ENCODE results near the gene TRAF3IP3. TPM values are rescaled to one million over a fixed set of nuclear protein-coding genes. Genes with fewer than 3 reads are reported as not detected.

The TRAF3IP3 gene
- total RNA-seq, 1 donor from 2014 or later: not detected

- H3K4me1 ChIP-seq: no peaks in the 10 kb centered on the region
- no peak overlapping the region for H3K27ac ChIP-seq
- H3K27me3 Mint-ChIP-seq (ENCODE audit: insufficient read depth, low read depth): peaks cover 5% of the 10 kb centered on the region
- H3K79me2 ChIP-seq (ENCODE audit: low read depth): no peaks in the 10 kb centered on the region
- H3K36me3 ChIP-seq: no peaks in the 10 kb centered on the region
- no peak for DNase-seq (ENCODE audit: low spot score)
- H3K27me3 ChIP-seq: peaks cover 16% of the 10 kb centered on the region
- no peaks in the 10 kb centered on the region for H4K20me1 ChIP-seq (ENCODE audit: low read depth)
- no peak overlapping the region for H3K4me3 Mint-ChIP-seq
- no peaks in the 10 kb centered on the region for H3K4me1 Mint-ChIP-seq
- no peak overlapping the region for H3K9ac ChIP-seq
- TF ChIP-seq EZH2phosphoT487 (IDR thresholded peaks at IDR 0.05) (no peak), CTCF (IDR thresholded peaks at IDR 0.05) (no peak), EZH2 (IDR thresholded peaks at IDR 0.05) (no peak)
- no peak overlapping the region for H2AFZ ChIP-seq (replicated peaks)
- no peaks in the 10 kb centered on the region for H3K9me3 Mint-ChIP-seq
- no peak overlapping the region for H3K4me3 ChIP-seq
- H3K9me3 ChIP-seq (ENCODE audit: low read depth): no peaks in the 10 kb centered on the region
- no peak overlapping the region for H3K4me2 ChIP-seq
- no peaks in the 10 kb centered on the region for H3K36me3 Mint-ChIP-seq
- no peaks in the 10 kb centered on the region for H3F3A ChIP-seq (ENCODE audit: low read depth)
- H3K27ac Mint-ChIP-seq: no peak overlapping the region
Observed at GRCh38 chr1:209727785-209728184, 28.1 kb upstream of the TRAF3IP3 start.

- H3K4me3 ChIP-seq: no peak overlapping the region
- H2AFZ ChIP-seq (replicated peaks): no peak overlapping the region
- H3K27me3 Mint-ChIP-seq (ENCODE audit: insufficient read depth, low read depth): peaks cover 5% of the 10 kb centered on the region
- no peak overlapping the region for H3K27ac Mint-ChIP-seq
- H3K4me1 Mint-ChIP-seq: no peaks in the 10 kb centered on the region
- H3K9ac ChIP-seq: no peak overlapping the region
- DNase-seq (ENCODE audit: low spot score): no peak
- no peaks in the 10 kb centered on the region for H3F3A ChIP-seq (ENCODE audit: low read depth)
- no peaks in the 10 kb centered on the region for H3K36me3 Mint-ChIP-seq
- H3K9me3 ChIP-seq (ENCODE audit: low read depth): no peaks in the 10 kb centered on the region
- H3K36me3 ChIP-seq: no peaks in the 10 kb centered on the region
- H3K27me3 ChIP-seq: peaks cover 16% of the 10 kb centered on the region
- TF ChIP-seq EZH2phosphoT487 (IDR thresholded peaks at IDR 0.05) (no peak), CTCF (IDR thresholded peaks at IDR 0.05) (no peak), EZH2 (IDR thresholded peaks at IDR 0.05) (no peak)
- H3K4me1 ChIP-seq: no peaks in the 10 kb centered on the region
- no peaks in the 10 kb centered on the region for H3K79me2 ChIP-seq (ENCODE audit: low read depth)
- no peak overlapping the region for H3K4me2 ChIP-seq
- no peak overlapping the region for H3K4me3 Mint-ChIP-seq
- no peaks in the 10 kb centered on the region for H3K9me3 Mint-ChIP-seq
- H4K20me1 ChIP-seq (ENCODE audit: low read depth): no peaks in the 10 kb centered on the region
- H3K27ac ChIP-seq: no peak overlapping the region
Observed at GRCh38 chr1:209728466-209728865, 27.4 kb upstream of the TRAF3IP3 start.

GRCh38 chr1:209729436-209729835 lies 26.4 kb upstream of the TRAF3IP3 start:
- Histone ChIP-seq H3K9me3 (ENCODE audit: low read depth) (no peaks in the 10 kb centered on the region), H4K20me1 (ENCODE audit: low read depth) (no peaks in the 10 kb centered on the region), H3K4me1 (no peaks in the 10 kb centered on the region), H3K79me2 (ENCODE audit: low read depth) (no peaks in the 10 kb centered on the region), H2AFZ (replicated peaks) (no peak overlapping the region), H3K4me2 (no peak overlapping the region), H3K27me3 (peaks cover 16% of the 10 kb centered on the region), H3F3A (ENCODE audit: low read depth) (no peaks in the 10 kb centered on the region), H3K9ac (no peak overlapping the region), H3K27ac (no peak overlapping the region), H3K36me3 (no peaks in the 10 kb centered on the region), H3K4me3 (no peak overlapping the region)
- peaks cover 5% of the 10 kb centered on the region for H3K27me3 Mint-ChIP-seq (ENCODE audit: insufficient read depth, low read depth)
- H3K4me1 Mint-ChIP-seq: no peaks in the 10 kb centered on the region
- H3K9me3 Mint-ChIP-seq: no peaks in the 10 kb centered on the region
- no peaks in the 10 kb centered on the region for H3K36me3 Mint-ChIP-seq
- no peak for DNase-seq (ENCODE audit: low spot score)
- no peak overlapping the region for H3K27ac Mint-ChIP-seq
- H3K4me3 Mint-ChIP-seq: no peak overlapping the region
- no peak for TF ChIP-seq EZH2 (IDR thresholded peaks at IDR 0.05)
- no peak for TF ChIP-seq CTCF (IDR thresholded peaks at IDR 0.05)
- no peak for TF ChIP-seq EZH2phosphoT487 (IDR thresholded peaks at IDR 0.05)

All from neural progenitor cell (in vitro differentiated cells).